HG03175 (cell line): ENCODE measurements around the gene MTA1.
A peak's percentile ranks its signal among the peaks of the same experiment; 100 is the strongest.

Experiments
- ATAC-seq: cut with Tn5 transposase; IDR thresholded peaks from one replicate; pipeline ENCODE4 v1.9.1; 2021; ENCODE audit warnings: mild to moderate bottlenecking, moderate library complexity; ENCODE audit not compliant: unreplicated experiment

MTA1 gene

GRCh38 chr14:105386581-105387529, 32.8 kb upstream of the MTA1 start:
- no peak for ATAC-seq

DNA sequence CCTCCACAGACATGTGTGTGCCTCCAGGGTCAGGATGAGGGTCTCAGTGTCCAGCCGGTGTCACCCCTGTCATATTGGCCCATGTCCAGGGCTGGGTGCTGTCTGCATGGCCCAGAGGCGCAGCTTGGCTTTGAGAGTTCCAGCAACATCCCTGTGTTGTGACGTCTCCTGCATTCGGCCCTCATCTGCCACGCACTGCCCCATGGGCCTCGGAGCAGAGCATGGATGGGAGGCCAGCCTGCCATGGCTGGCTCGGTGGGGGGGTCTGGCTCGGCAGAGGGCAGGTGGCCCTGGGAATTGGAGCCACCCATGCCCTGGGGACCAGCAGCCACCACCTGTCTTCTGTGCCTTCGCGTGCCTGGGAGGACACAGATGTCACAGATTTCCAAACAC, 32.1 kb upstream of the MTA1 start:
- ATAC-seq, result no peak

GRCh38 chr14:105388110-105388951, 31.3 kb upstream of the MTA1 start:
- ATAC-seq, result no peak

DNA sequence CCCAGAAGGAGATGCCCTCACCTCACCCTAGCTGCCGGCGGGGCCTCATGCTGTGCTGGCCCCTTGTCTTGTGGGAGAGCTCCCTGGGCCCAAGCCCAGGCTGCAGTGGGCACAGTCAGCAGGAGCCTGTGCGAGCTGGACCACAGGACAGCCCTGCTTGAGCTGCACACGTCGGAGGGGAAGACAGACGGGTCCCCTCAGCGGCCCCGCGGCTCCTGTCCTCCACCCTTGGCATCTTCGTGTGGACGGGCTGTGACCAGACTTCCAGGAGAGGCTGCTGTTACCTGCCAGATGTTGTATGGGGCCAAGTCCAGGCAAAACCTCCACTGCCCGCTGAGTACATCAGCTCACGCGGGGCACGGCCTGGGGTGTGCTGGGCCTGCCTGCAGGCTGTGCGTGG, 30.7 kb upstream of the MTA1 start:
- no peak for ATAC-seq

- no peak for ATAC-seq
Observed at GRCh38 chr14:105389534-105389933, 30.1 kb upstream of the MTA1 start.

GRCh38 chr14:105389976-105390848, 29.4 kb upstream of the MTA1 start:
- no peak for ATAC-seq

GRCh38 chr14:105390849-105391500, 28.7 kb upstream of the MTA1 start:
- ATAC-seq, result no peak

DNA sequence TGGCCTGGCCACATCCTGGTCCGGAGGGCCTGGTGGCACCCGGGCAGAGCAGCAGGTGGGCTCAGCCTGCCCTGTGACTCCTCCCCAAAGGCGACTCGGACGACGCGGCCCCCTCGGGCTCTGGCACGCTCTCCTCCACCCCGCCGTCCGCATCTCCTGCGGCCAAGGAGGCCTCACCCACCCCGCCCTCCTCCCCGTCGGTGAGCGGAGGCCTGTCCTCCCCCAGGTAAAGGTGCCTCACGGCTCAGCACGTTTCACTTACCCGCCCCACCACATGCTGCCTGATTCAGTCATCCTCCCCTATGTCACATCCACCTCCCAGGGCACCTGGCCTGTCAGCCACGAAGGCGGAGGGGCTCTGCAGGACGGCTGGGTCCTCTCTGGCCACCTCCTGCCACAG, 28.1 kb upstream of the MTA1 start:
- no peak for ATAC-seq

GRCh38 chr14:105392131-105393090, 27.2 kb upstream of the MTA1 start:
- no peak for ATAC-seq

- no peak for ATAC-seq
Observed at GRCh38 chr14:105393151-105393550, 26.5 kb upstream of the MTA1 start.

DNA sequence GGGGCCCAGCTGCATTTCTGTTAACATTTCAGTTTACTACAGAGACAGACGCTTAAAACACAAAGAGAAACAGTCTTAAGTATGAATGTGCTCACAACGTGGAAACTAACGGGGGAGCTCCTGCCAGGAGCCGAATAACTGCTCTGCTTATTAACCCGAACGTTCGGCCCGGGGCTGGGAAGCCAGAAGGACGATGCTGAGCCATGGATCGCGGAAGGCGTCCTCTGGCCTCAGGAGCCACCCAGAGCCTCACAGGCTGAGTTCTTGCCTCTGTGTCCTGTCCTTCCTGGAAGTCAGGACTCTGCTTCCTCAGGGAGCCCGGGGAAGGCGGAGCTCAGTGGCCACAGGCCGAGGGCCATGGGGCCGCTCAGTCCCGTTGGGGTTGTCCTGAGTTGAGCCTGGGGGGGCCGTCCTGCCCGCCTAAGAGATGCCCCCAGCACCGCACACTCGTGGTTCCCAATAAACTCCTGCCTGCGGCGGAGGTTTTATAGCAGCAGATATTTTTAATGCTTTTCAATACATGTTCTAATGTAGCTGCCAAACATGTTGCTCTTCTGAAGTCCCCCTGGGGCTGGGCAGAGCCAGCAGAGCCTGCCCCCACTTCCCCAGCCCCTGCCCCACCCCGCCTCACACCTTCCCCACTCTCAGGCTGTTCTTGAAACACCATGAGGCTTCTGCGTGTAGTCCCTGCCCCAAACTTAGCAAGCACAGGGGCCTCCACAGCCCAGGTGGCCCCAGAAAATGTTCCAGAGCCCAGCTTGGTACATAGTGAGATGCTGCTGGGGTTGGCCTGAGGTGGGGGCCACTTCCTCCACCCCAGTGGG, 24.7 kb upstream of the MTA1 start:
- ATAC-seq, result no peak

GRCh38 chr14:105395538-105395854, 24.1 kb upstream of the MTA1 start:
- ATAC-seq, result no peak

DNA sequence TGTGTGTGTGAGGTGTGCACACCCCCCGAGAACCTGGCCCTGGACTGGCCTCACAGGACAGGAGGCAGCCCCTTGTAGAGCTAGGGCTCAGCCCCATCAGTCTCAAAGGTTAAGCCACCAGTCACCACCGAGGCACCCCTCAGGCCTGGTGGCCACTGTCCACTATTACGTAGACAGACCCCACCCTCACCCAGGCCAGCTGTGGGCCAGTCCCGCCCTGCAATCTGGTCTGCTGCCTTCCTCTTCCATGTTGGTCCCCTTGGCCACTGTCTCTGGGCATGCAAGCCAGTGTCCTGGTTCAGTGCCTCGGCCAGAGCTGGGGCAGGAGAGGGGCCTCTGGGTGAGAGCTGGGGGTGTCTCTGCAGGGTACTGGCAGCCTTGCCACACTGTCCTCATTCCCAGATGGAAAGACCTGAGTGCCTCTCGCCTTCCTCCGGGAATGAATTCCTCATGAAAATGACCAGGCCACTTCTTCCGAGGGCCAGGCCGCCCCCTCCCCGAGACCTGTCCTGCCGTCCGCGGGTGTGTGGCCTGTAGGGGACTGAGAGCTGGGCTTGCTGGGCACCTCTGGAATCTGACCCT, 22.2 kb upstream of the MTA1 start:
- no peak for ATAC-seq

DNA sequence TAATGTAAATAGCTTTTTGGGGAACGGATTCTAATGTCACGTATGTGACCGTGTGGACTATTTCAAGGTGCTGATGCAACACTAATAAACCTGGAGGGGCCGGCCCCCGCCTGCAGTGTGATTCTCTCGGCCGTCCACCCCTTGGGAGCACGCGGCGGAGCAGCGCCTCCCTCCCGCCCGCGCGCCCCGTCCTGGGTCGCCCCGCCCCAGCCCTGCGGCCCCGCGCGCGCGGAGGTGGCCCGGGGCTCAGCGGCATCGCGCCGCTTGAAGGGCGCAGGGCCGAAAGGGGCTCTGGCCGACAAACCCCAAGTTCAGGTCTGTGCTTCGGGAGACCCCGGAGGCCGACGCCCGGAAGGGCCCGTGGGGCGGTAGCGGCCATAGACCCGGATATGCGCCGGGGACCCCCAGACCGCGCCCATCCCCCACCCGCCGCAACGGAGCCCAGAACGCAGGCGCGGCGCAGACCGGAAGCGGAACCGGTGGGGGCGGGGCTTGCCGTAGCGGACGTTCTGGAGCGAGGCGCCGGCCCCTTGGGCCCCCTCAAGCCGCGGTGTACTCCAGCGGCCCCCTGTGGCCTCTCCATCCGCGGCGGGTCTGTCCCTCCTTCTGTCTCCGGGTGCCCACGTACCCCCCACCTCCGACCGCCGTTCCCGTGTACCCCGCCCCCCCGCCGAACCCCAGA, 21.4 kb upstream of the MTA1 start, which contains the start of gene TEX22:
TEX22 (plus strand) TSS at position 495 of the 682 bp plus-strand sequence. CDS start 803 bp downstream, outside the sequence.
- ATAC-seq, result peak; percentile 81

DNA sequence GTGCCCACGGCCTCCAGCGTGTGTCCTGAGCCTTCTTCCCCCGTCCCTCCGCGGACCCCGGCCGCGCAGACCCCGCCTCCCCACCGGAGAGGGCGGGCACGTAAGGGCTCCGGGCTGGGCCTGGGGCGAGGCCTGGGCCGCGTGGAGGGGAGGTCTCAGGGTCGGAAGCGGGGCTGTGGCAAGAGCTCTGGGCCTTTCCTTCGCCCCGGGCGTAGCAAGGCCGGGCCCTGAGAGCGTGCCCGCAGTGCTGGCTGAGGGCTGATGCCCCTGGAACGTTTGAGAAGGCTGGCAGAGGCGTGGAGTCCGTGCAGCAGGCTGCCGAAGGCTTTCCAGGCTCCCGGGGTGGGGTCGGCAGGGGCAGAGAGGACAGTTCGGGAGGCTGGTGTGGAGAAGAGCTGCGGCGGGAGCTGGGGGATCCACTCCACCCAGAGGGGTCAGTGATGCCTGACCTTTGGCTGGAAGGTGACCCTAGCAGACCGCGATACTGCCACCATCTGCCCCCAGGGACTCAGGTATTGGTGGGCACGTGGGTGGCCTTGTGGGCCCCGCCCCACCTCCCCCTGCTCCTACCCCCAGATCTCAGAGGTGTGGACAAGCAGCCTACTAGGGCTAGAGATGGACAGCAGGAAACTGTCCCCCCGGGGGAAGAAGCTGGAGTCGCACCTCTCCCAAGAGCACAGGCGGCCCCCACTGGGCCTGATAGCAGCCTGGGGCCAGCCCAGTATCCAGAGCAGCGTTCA, 20.7 kb upstream of the MTA1 start:
- peak; percentile 31 for ATAC-seq

DNA sequence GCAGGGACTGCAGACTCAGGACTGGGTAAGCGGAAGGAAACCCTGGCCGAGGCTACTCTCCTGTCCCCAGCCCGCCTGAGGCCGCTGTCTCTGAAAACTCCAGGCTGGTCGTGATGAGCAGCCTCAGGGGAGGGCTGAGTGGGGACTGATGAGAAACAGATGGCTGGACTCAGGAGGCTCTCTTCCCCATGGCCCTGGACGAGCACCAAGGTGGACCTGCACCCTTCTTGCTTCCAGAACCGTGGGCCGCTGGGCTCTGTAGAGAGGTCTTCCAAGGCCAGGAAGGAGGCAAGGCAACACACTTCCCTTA, 20.2 kb upstream of the MTA1 start:
- no peak for ATAC-seq

- no peak for ATAC-seq
Observed at GRCh38 chr14:105400016-105400415, 19.6 kb upstream of the MTA1 start.
